Measurements from ENCODE around the gene LEPR.

- no peak for TF ChIP-seq POLR2A (IDR thresholded peaks at IDR 0.05)
- TF ChIP-seq, protein P1, sequence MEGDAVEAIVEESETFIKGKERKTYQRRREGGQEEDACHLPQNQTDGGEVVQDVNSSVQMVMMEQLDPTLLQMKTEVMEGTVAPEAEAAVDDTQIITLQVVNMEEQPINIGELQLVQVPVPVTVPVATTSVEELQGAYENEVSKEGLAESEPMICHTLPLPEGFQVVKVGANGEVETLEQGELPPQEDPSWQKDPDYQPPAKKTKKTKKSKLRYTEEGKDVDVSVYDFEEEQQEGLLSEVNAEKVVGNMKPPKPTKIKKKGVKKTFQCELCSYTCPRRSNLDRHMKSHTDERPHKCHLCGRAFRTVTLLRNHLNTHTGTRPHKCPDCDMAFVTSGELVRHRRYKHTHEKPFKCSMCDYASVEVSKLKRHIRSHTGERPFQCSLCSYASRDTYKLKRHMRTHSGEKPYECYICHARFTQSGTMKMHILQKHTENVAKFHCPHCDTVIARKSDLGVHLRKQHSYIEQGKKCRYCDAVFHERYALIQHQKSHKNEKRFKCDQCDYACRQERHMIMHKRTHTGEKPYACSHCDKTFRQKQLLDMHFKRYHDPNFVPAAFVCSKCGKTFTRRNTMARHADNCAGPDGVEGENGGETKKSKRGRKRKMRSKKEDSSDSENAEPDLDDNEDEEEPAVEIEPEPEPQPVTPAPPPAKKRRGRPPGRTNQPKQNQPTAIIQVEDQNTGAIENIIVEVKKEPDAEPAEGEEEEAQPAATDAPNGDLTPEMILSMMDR (IDR thresholded peaks at IDR 0.05): no peak
Observed at GRCh38 chr1:65467536-65467935, 47.1 kb downstream of the LEPR start.

Measured in lower leg skin (tissue), 3 donors.